ENCODE results near the gene SUSD3.

Gene SUSD3

GRCh38 chr9:93065135-93065720, 6.7 kb downstream of the SUSD3 start:
- peak overlapping the region; percentile 93 for H3K27ac ChIP-seq (ENCODE audit: low read depth, low read length)
- H3F3A ChIP-seq (ENCODE audit: control insufficient read depth, insufficient read depth): peaks cover 28% of the 10 kb centered on the region
- H4K20me1 ChIP-seq (ENCODE audit: control insufficient read depth, insufficient read depth, low read depth, low read length): no peaks in the 10 kb centered on the region
- H3K4me1 ChIP-seq (ENCODE audit: control insufficient read depth, low read length): peaks cover 56% of the 10 kb centered on the region
- peak overlapping the region; percentile 87 for H3K4me3 ChIP-seq (ENCODE audit: low read length)
- TF ChIP-seq, protein P1, sequence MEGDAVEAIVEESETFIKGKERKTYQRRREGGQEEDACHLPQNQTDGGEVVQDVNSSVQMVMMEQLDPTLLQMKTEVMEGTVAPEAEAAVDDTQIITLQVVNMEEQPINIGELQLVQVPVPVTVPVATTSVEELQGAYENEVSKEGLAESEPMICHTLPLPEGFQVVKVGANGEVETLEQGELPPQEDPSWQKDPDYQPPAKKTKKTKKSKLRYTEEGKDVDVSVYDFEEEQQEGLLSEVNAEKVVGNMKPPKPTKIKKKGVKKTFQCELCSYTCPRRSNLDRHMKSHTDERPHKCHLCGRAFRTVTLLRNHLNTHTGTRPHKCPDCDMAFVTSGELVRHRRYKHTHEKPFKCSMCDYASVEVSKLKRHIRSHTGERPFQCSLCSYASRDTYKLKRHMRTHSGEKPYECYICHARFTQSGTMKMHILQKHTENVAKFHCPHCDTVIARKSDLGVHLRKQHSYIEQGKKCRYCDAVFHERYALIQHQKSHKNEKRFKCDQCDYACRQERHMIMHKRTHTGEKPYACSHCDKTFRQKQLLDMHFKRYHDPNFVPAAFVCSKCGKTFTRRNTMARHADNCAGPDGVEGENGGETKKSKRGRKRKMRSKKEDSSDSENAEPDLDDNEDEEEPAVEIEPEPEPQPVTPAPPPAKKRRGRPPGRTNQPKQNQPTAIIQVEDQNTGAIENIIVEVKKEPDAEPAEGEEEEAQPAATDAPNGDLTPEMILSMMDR (IDR thresholded peaks at IDR 0.05; ENCODE audit: low read depth, low read length, poor library complexity, severe bottlenecking): no peak
- no peak for TF ChIP-seq EZH2phosphoT487 (IDR thresholded peaks at IDR 0.05; ENCODE audit: borderline replicate concordance, low read length)
- no peaks in the 10 kb centered on the region for H3K9me3 ChIP-seq (ENCODE audit: control insufficient read depth, insufficient read depth, low read length)
- no peaks in the 10 kb centered on the region for H3K27me3 ChIP-seq (ENCODE audit: control insufficient read depth, low read length)
- peaks cover 79% of the 10 kb centered on the region for H3K36me3 ChIP-seq (ENCODE audit: control insufficient read depth, low read length)
- peak overlapping the region; percentile 94 for H3K4me2 ChIP-seq (ENCODE audit: low read length)
- H3K9me2 ChIP-seq (replicated peaks; ENCODE audit: control insufficient read depth, low read length): no peaks in the 10 kb centered on the region
- H3K79me2 ChIP-seq (ENCODE audit: control insufficient read depth, low read length): peaks cover 87% of the 10 kb centered on the region

GRCh38 chr9:93066978-93067603, 8.6 kb downstream of the SUSD3 start:
- TF ChIP-seq EZH2phosphoT487 (IDR thresholded peaks at IDR 0.05; ENCODE audit: borderline replicate concordance, low read length): no peak
- TF ChIP-seq, protein P1 (IDR thresholded peaks at IDR 0.05; ENCODE audit: low read depth, low read length, poor library complexity, severe bottlenecking): no peak

GRCh38 chr9:93068956-93069355, 10.5 kb downstream of the SUSD3 start:
- Histone ChIP-seq H3K27me3 (ENCODE audit: control insufficient read depth, low read length) (no peaks in the 10 kb centered on the region), H3K4me3 (ENCODE audit: low read length) (no peak overlapping the region), H3K4me2 (ENCODE audit: low read length) (no peak overlapping the region), H3K4me1 (ENCODE audit: control insufficient read depth, low read length) (peaks cover 42% of the 10 kb centered on the region), H3K9me2 (replicated peaks; ENCODE audit: control insufficient read depth, low read length) (no peaks in the 10 kb centered on the region), H3K9me3 (ENCODE audit: control insufficient read depth, insufficient read depth, low read length) (no peaks in the 10 kb centered on the region), H3K36me3 (ENCODE audit: control insufficient read depth, low read length) (peaks cover 73% of the 10 kb centered on the region), H3F3A (ENCODE audit: control insufficient read depth, insufficient read depth) (peaks cover 3% of the 10 kb centered on the region), H3K79me2 (ENCODE audit: control insufficient read depth, low read length) (peaks cover 77% of the 10 kb centered on the region), H3K27ac (ENCODE audit: low read depth, low read length) (no peak overlapping the region), H4K20me1 (ENCODE audit: control insufficient read depth, insufficient read depth, low read depth, low read length) (peaks cover 5% of the 10 kb centered on the region; the same call in 1 of the 2 replicates)
- TF ChIP-seq, protein P1 (IDR thresholded peaks at IDR 0.05; ENCODE audit: low read depth, low read length, poor library complexity, severe bottlenecking): no peak
- TF ChIP-seq EZH2phosphoT487 (IDR thresholded peaks at IDR 0.05; ENCODE audit: borderline replicate concordance, low read length): no peak

More at GRCh38 chr9:93066978-93067603, 8.6 kb downstream of the SUSD3 start:
- H3K4me1 ChIP-seq (ENCODE audit: control insufficient read depth, low read length): peaks cover 52% of the 10 kb centered on the region
- no peak overlapping the region for H3K4me2 ChIP-seq (ENCODE audit: low read length)
- peaks cover 89% of the 10 kb centered on the region for H3K79me2 ChIP-seq (ENCODE audit: control insufficient read depth, low read length)
- H3K36me3 ChIP-seq (ENCODE audit: control insufficient read depth, low read length): peaks cover 84% of the 10 kb centered on the region
- no peak overlapping the region for H3K27ac ChIP-seq (ENCODE audit: low read depth, low read length)
- H3K4me3 ChIP-seq (ENCODE audit: low read length): no peak overlapping the region
- no peaks in the 10 kb centered on the region for H3K27me3 ChIP-seq (ENCODE audit: control insufficient read depth, low read length)
- no peaks in the 10 kb centered on the region for H3K9me2 ChIP-seq (replicated peaks; ENCODE audit: control insufficient read depth, low read length)
- peaks cover 21% of the 10 kb centered on the region for H3F3A ChIP-seq (ENCODE audit: control insufficient read depth, insufficient read depth)
- H4K20me1 ChIP-seq (ENCODE audit: control insufficient read depth, insufficient read depth, low read depth, low read length): peaks cover 4% of the 10 kb centered on the region; the same call in 1 of the 2 replicates
- H3K9me3 ChIP-seq (ENCODE audit: control insufficient read depth, insufficient read depth, low read length): no peaks in the 10 kb centered on the region
